Measurements from ENCODE around the gene DNAAF1. TPM values are rescaled to one million over a fixed set of nuclear protein-coding genes. Genes with fewer than 3 reads are reported as not detected.

Gene DNAAF1
- total RNA-seq, 4 donors from 2014 or later: under 0.01 TPM; not detected in 3

- intact Hi-C loops (cut with DNase I): no loop called here
- Histone ChIP-seq H3K36me3 (no peaks in the 10 kb centered on the region), H3K4me1 (no peaks in the 10 kb centered on the region), H3K27ac (no peak overlapping the region), H3K27me3 (no peaks in the 10 kb centered on the region), H3K9me3 (no peaks in the 10 kb centered on the region), H3K4me3 (no peak overlapping the region)
- DNase-seq: no peak
- no peak for TF ChIP-seq CTCF (IDR thresholded peaks at IDR 0.05)
- no peak for TF ChIP-seq POLR2A (IDR thresholded peaks at IDR 0.05)
- 72 to 87% methylated on average over 3 to 8 of the region's 8 CpGs for WGBS, 2 donors
Observed at GRCh38 chr16:84137287-84137686, 7.8 kb upstream of the DNAAF1 start.

GRCh38 chr16:84137769-84138357 is 7.2 kb upstream of the DNAAF1 start:
- no peak for DNase-seq
- no peaks in the 10 kb centered on the region for H3K9me3 ChIP-seq
- TF ChIP-seq CTCF (IDR thresholded peaks at IDR 0.05) (no peak), POLR2A (IDR thresholded peaks at IDR 0.05) (no peak)
- H3K27ac ChIP-seq: no peak overlapping the region
- 87 to 95% methylated on average over 7 of the region's 7 CpGs for WGBS, 2 donors
- no peaks in the 10 kb centered on the region for H3K27me3 ChIP-seq
- no peaks in the 10 kb centered on the region for H3K36me3 ChIP-seq
- intact Hi-C loops (cut with DNase I): no loop called here
- H3K4me1 ChIP-seq: no peaks in the 10 kb centered on the region
- H3K4me3 ChIP-seq: no peak overlapping the region

DNA sequence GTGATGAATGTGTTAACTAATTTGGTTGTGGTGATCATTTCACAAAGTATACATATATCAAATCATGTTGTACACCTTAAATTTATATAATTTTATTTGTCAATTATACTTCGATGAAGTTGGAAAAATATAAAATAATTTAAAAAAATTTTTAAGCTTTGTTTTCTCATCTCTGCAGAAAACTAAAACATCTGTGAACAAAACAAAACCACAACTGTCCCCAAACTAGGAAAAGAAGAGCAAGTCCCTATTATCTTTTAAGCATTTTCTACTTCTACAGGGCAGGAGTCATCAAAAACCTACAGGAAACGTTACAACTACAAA is 6.6 kb upstream of the DNAAF1 start:
- DNase-seq: no peak
- Histone ChIP-seq H3K4me1 (peaks cover 0 to 4% (median under 1%) of the 10 kb centered on the region in 3 donors), H3K27ac (no peak overlapping the region), H3K9me3 (no peaks in the 10 kb centered on the region), H3K27me3 (no peaks in the 10 kb centered on the region), H3K4me3 (no peak overlapping the region), H3K36me3 (no peaks in the 10 kb centered on the region)
- intact Hi-C loops (cut with DNase I): no loop called here
- TF ChIP-seq CTCF (IDR thresholded peaks at IDR 0.05) (no peak), POLR2A (IDR thresholded peaks at IDR 0.05) (no peak)
- 52 to 64% methylated on average over 2 of the region's 2 CpGs for WGBS, 2 donors

DNA sequence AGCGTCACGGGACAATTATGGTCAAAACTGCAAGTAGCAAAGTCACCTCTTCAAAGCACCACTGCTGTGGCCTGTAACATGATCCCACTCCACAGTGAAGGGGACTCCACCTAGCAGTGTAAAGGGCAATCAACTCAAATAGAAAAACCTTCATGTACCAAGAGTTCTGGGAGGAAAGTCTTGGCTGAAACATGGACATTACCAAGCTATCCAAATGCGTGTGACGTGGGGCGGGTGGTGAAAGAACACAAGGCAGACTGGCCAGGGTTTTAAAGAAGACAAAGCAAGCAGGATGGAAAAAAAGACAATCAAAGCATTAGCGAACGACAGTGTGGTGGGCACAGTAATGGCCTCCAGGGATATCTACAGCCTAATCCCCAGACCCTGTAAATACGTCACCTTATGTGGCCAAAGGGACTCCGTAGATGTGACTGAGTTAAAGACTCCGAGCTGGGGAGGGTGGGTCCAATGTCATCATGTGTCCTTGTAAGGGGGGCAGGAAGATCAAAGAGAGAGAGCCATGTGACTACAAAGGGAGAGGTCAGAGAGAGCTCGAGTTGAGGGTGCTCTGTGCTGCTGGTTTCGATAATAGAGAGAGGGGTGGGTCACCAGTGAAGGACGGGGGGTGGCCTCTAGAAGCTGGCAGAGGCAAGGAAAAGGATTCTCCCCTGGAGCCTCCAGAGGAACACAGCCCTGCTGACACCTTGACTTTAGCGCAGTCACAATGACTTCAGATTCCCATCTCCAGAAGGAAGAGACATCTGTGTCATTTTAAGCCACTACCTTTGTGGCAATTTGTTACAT is 6.1 kb upstream of the DNAAF1 start:
- intact Hi-C loops (cut with DNase I): no loop called here
- H3K4me3 ChIP-seq: no peak overlapping the region
- no peak overlapping the region for H3K27ac ChIP-seq
- no peaks in the 10 kb centered on the region for H3K36me3 ChIP-seq
- peaks cover 0 to 10% (median 6%) of the 10 kb centered on the region in 3 donors for H3K4me1 ChIP-seq
- no peak for TF ChIP-seq CTCF (IDR thresholded peaks at IDR 0.05)
- no peaks in the 10 kb centered on the region for H3K9me3 ChIP-seq
- H3K27me3 ChIP-seq: no peaks in the 10 kb centered on the region
- 77 to 79% methylated on average over 14 of the region's 14 CpGs for WGBS, 2 donors
- no peak for DNase-seq

DNA sequence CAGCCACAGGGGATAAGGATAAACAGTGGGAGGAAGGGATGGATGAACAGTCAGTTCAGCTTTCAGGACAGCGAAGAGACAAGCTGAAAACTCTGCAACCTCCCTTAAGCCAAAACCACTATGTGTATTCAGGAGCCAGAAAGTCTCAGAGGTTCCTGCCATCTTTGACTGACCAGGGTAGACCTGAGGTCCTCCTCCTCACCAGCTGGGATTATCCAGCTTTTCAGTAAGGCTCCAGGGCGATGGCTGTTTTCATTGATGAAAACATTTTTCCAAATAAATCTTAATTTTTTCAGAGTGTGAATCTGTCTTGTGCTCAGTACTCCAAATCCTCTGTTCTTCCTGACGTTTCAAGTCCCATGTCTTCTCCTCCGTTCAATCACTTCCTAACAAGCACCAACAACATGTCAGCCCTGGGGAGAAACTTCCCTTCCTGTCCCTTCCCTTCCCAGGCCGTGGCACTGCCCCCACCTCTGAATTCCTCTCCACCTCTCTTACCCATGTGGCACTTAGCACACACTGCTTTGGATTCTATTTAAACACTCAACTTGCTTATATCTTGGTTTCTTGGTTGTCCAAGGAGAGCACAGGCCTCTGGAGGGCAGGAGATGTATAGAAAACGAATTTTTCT is 5.4 kb upstream of the DNAAF1 start:
- intact Hi-C loops (cut with DNase I): no loop called here
- Histone ChIP-seq H3K9me3 (no peaks in the 10 kb centered on the region), H3K4me1 (peaks cover 0 to 15% (median 8%) of the 10 kb centered on the region in 3 donors), H3K36me3 (no peaks in the 10 kb centered on the region), H3K27me3 (no peaks in the 10 kb centered on the region), H3K27ac (no peak overlapping the region), H3K4me3 (no peak overlapping the region)
- no peak for DNase-seq
- WGBS, 2 donors: 69 to 71% methylated on average over 6 of the region's 6 CpGs
- TF ChIP-seq CTCF (IDR thresholded peaks at IDR 0.05) (no peak), POLR2A (IDR thresholded peaks at IDR 0.05) (no peak)

Measured in esophagus squamous epithelium (tissue), 5 donors.